Measurements from ENCODE around the gene MEN1.

- TF ChIP-seq CTCF (IDR thresholded peaks at IDR 0.05) (peak; percentile 97), POLR2A (IDR thresholded peaks at IDR 0.05) (no peak)
Measured at GRCh38 chr11:64846998-64847666, 36.8 kb upstream of the MEN1 start.
